HG02759 (cell line): ENCODE measurements around the gene SLC39A10.
A peak's percentile ranks its signal among the peaks of the same experiment; 100 is the strongest.
"Not testable (repeated sequence)": the region's sequence is repeated elsewhere in the genome, so short reads cannot be mapped to it uniquely, and the experiment has no call there.

Source experiments
- ATAC-seq: cut with Tn5 transposase; IDR thresholded peaks from one replicate; pipeline ENCODE4 v1.9.1; 2021; ENCODE audit warnings: mild to moderate bottlenecking, moderate library complexity; ENCODE audit not compliant: unreplicated experiment

The SLC39A10 gene

DNA sequence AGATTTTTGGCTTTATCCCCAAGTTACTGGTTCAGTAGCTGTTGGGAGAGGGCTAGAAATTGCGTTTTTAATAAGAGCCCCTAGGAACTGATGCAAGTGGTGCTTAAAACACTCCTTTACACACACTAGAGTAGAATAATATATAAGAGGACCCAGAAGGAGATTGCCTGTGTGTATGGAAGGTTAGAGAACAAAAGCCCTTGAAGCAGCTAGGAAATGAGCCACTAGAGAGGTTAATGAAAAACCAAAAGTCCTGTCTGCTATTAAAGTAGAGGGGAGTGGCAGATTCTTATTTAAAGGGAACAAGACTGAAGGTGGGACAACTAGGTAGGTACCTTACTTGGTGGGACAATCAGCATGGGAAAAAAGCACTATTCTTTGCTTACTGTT lies 14.4 kb upstream of the SLC39A10 start:
- ATAC-seq: peak; percentile 42

DNA sequence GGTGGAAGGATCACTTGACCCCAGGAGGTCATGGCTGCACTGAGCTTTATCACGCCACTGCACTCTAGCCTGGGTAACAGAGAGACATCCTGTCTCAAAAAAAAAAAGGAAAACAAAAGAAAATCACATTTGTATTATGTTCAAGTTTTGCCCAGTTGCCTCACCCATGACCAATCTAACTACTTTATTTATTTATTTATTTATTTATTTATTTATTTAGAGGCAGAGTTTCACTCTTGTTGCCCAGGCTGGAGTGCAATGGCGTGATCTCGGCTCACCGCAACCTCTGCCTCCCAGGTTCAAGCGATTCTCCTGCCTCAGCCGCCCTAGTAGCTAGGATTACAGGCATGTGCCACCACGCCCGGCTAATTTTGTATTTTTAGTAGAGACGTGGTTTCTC lies 12.3 kb upstream of the SLC39A10 start:
- not testable (repeated sequence) for ATAC-seq

DNA sequence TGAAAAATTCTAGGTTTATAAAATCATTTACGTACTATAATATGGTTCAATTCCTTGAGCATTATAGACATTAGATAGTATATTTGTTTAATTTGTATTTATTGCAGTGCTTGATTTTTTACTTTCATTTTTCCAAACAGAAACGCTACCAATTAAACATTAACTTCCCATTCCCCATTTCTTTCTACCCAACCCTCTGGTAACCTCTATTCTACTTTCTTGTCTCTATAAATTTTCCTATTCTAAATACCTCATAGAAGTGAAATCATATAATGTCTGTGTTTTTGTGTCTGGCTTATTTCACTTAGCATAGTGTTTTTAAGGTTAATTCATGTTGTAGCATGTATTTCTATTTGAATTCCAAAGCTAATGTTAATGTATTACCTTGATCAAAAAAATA lies 11.6 kb upstream of the SLC39A10 start:
- ATAC-seq: no peak

DNA sequence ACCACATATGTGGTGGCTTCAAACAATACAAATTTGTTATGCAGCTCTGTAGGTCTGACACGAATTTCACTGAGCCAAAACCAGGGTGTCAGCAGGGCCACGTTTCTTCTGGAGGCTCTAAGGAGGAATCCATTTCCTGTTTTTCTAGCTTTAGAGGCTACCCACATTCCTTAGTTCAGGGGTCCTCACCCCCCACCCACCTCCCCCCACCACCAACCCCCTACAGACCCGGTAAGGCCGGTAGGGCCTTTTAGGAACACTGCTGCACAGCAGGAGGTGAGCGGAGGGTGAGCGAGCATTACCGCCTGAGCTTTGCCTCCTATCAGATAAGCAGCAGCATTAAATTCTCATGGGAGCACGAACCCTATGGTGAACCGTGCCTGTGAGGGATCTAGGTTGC lies 10.6 kb upstream of the SLC39A10 start:
- ATAC-seq: no peak

DNA sequence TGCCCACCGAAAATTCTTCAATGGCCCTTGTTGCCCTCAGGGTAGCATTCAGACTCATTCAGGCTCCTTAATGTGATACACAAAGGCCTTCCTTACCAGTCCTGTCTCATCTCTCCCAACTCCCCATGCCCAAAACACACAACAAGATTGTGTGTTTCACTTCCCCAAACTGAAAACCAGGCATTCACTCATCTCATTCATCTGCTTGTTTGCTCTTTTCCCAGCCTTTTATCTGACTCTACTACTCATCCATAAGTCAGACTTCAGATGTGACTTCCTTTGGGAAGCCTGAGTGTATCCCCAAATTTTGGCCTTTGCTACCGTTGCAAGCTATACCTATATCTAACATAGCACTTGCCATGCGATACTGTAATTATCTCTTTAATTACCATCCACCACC lies 9.7 kb upstream of the SLC39A10 start:
- ATAC-seq: no peak

DNA sequence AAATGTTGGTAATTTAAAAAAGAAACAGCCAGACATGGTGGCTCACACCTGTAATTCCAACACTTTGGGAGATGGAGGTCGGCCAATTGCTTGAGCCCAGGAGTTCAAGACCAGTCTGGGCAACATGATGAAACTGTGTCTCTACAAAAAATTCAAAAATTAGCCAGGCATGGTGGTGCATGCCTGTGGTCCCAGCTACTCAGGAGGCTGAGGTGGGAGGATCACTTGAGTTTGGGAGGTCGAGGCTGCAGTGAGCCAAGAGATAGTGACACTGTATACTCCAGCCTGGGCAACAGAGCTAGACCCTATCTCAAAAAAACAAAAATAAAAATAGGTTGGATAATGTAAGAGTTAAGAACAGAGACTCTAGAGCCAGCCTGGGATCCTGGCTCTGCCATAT lies 8.7 kb upstream of the SLC39A10 start:
- not testable (repeated sequence) for ATAC-seq

DNA sequence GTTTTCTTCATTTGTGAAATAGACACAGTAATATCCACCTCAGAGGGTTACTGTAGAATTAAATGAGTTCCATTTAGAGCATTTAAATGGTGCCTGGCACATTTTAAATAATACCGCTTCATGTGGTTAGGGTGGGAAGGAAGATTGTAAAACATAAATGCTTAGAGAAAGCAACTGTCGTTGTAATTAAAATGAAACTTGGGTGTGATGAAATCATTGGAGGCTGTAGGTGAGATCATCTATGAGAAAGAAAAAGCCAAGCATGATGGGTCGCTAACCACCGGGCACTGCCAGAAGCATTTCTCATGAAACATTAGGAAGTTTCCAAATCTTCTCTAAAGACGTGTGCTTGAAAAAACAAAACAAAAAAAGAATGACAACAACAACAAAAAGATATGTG lies 8.2 kb upstream of the SLC39A10 start:
- ATAC-seq: no peak

DNA sequence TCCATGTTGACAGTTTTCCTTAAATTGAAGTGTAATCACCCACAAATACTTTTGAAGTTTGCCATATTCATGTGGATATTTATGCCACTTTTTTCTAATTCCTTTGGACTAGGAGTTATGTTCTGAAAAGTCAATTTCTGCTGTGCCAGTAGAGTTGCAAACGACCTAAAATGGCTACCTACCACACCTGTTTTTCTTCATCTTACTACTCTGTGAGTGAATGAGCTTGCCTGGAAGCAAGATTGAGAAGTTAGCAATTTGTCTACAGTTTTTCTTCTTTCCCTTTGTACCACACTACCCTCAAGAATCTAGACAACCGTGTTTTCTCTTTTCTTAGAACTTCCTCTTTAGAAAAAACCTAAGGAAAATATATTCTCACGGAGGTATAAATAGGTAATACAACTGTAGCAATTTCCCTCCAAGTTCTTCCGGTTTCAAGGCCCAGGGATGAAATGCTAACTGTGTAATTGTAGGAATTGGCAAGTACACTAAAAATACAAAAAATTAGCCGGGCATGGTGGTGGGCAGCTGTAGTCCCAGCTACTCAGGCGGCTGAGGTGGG lies 7.3 kb upstream of the SLC39A10 start:
- ATAC-seq: peak; percentile 25

DNA sequence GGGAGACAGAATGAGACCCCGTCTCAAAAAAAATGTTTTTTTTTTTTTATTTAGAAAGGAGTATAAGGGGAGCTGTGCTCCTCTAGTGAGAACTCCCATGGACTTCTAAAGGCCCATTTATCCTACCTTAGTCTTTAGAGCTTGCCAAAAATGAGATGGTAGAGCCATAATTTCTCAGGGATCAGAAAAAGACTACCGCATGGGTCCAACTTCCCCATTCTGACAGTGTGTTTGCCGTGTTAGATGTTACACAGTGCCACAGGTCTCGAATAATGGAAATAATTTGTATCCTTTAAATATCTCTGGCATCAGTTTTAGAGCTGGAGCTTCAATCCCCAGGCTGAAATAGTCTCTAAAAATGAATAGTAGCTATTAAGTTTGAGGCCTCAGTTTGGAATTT lies 6.0 kb upstream of the SLC39A10 start:
- ATAC-seq: no peak

DNA sequence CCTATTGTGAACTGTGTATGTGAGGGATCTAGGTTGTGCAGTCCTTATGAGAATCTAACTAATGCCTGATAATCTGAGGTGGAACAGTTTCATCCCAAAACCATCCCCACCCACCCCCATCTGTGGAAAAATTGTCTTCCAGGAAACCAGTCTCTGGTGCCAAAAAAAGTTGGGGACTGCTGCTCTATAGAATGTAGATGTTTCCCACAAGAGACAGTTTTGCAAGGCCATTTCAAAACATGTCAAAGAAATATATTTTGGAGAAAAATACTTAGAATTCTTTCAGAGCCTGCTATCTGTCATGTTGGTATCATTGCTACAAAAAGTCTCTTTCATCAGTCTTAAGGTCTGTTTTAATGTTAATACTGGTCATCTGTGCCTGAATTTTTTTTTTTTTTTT lies 4.1 kb upstream of the SLC39A10 start:
- no peak for ATAC-seq

DNA sequence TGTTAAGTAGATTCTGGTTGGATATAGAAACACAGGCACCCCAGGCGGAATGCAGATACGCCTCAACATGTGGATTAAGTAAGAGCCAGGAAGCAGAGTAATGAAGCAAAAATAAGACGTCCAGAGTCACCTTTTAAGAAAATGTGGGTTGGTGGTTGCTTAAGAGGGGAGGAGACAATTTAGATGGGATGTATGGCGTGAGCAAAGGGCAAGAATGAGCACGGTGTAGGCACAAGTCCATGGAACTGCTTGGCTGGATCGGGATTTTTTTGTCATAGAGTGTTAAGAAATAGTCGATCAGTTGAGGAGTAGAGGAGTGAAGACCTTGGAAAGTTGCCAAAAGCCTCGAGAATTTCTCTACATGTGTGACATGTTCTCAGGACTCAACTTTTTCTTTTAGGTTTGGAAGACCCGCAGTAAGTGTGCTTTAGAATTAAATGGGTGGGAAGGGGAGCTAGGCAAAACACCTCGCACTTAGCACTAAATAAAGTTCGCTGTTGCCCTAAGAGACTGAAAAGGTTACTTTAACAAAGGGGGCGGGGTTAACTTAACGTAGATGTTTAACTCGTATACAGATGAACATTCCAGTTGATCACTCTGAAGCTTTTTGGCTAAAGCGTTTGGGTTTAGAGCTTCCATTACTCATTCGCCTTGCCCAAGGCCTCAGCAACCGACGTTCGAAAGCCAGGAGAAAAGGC lies 716 bp upstream of the SLC39A10 start:
- ATAC-seq: no peak

DNA sequence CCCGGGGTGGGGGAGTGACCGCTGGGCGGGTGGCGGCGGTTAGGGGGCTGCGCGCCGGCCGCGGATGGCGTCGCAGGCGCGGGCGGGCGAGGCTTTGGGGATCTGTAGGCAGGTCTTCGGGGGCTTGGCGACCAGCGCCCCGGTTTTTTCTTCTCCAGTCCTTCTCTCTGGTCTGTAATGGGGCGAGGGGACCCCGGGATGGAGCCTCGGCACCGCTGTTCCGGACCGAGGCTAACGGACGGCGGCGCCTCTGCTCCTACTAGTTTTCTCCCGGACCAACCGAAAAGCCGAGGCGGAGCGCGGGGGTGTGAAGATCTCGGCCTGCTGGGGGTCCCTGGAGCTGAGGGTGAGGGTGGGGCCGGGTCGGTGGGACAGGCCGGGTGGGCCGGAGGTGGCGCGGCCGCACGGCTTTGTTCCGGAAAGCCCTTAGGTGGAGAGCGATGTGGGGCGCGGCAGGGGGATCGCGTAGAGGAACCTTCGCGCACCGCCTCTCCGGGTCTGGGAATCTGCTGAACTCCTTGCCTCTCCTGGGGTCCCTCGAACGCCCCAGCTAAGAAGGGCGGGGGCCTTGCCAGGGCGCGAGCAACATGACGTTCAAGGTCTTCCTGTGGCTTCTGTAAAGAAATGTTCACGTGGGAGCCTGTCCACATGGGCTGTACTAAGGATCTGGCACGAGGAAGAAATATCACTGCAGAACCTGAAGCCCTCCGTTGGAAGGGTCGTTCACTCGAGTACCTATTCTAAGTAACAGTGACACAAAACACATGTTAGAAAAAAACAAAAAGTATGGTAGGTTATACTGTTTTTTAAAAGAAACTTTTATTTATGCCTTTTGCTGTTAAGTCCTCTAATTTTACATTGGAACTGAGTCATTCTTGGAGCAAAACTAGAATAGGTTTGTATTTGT lies 861 bp downstream of the SLC39A10 start:
- peak; percentile 31 for ATAC-seq

DNA sequence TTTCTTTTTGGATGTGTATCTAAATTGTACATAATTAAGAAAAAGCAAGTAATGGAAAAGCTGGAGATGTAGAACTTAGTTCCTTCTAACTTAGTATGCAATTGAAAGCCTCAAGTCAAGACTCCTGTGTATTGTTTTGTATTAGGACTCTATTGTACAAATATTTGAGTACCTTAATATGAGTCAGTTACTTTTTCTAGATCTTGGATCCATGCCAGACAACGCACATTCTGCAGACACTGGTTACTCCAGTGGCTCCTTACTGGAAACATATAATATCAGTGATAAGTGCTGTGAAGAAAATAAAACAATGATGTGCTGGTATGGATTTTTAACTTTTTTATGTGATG lies 1.5 kb downstream of the SLC39A10 start:
- ATAC-seq: no peak

DNA sequence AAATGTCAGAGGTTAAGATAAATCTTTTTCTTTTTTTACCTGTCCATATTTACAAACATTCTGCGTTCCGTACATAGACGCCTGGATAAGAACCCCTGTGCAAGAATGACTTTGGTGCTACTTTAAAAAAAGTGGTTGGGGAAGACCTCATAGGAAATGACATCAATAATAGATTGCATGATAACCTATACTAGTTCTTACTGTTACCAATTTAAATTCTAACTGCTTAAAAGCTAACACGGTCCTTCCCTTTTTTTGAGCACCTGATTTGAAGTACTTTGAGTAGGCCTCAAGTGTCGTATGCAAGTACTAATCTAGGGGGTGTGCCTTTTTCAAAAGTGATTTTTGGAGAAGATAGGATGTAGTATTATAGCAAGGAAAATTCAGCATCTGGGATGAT lies 2.1 kb downstream of the SLC39A10 start:
- ATAC-seq: no peak

DNA sequence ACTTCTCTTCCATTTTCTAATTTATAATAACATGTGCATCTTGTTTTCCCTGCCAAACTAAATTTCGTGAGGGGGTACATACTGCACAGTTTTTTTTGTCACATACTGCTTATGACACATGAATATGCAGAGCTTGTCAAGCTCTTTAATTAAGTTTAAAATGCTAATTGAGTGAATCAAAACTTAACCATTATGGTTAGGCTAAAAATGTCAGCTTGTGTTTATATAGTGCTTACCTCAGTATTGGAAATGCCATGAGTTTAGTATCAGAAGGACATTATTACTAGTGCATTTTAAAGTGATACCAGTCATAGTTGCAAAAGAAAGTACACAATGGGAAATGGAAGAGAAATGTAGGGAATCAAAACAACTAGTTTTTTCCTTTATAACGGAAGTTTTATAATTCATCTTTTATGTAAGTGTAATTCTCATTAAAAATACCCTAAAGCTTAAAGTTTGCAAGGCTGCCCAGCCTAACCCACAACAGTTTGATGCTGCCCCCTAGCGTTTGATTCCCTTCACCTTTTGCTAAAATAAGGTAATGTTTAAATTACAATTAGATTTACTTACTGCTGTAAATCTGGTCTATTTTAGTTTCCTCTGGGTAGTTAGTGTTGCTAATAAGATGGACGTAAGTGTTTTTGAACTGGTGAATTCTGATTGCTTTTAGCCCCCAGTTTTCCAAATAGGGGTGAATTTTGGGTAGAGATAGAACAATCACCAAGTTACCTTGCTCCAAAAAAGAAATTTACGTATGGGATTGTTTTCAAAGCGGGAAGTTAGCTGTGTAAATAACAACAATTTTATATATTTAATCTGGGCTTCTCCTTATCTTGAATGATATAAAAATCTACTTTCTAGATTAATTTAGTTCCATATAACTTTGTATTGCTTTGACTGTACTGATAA lies 3.2 kb downstream of the SLC39A10 start:
- ATAC-seq: no peak

DNA sequence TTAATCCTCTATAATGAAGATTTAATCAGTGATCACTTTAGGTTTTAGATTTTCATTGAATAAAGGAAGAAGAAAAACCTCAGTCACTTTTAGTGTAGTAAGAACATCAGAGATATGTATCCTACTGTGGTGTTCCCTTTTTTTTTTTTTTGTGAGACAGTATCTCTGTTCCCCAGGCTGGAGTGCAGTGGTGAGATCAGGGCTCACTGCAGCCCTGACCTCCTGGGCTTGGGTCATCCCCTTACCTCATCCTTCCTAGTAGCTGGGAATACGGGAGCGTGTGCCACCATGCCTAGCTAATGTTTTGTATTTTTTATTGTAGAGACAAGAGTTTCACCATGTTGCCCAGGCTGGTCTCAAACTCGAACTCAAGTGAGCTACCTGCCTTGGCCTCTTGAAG lies 5.1 kb downstream of the SLC39A10 start:
- no peak for ATAC-seq

DNA sequence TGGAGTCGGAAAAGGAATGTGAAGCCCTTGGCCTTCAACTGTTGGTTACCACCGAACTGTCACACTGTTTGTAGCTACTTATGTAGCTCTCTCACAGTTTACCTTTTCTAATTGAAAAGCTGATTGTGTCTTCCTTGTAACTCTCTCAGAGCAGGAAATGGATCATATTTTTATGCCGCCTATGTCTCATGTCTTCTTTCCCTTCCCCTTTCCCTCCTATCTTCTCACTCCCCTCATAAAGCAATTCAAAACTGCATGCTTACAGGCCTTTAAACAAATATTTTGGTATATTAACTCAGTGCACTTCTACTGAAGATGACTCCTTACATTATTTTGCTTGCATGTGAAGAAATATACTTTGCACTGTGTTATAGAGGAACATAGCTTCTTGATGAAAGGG lies 6.0 kb downstream of the SLC39A10 start:
- ATAC-seq: no peak

DNA sequence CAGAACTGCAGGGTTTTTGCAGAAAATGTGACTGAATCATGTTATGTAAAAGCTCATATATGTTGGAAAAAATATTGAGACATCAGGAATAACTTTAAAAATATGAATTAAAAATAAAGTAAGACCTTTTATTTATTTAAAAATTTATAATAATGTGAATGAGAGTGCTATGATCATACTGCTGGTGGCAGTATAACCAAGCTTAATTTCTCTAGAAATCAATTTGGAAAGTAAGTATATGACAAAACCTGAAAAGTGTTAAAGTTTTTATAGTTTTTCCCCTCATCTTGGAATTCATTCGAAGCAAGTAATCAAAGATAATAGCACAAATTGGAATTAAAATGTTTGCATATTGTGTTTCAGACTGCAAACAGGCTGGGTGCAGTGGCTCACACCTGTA lies 7.5 kb downstream of the SLC39A10 start:
- no peak for ATAC-seq

DNA sequence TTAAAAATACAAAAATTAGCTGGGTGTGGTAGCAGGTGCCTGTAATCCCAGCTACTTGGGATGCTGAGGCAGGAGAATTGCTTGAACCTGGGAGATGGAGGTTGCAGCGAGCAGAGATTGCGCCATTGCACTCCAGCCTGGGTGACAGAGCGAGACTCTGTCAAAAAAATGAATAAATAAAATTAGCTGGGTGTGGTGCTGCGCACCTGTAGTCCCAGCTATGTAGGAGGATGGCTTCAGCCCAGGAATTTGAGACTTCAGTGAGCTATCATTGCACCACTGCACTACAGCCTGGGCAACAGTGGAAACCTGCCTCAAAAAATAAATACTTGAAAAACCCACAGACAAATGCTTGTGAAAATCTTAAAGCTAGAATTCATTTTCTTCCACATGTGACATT lies 8.1 kb downstream of the SLC39A10 start:
- ATAC-seq: not testable (repeated sequence)

DNA sequence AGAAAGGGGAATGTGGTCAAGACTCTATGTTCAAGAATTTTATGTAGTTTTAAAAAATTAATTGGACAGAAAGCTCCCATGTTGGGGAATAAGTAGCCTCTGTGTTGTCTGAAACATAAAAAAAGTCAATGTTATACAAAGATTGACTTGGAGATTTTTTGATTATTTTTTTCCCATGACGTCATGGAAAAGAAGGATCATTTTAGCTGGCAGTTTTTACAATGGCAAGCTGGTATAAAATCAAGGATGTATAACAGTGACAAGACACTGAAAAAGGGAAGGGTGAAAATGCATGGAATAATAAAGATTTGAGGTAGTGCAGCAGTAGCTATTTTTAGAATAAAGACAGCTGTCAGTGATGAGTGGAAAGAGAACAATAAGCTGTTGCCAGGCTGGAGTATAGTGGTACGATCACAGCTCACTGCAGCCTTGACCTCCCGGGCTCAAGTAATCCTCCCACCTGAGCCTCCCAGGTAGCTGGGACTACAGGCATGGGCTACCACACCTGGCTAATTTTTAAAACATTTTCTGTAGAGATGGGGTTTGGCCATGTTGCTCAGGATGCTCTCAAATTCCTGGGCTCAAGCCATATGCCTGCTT lies 9.2 kb downstream of the SLC39A10 start:
- ATAC-seq: no peak

DNA sequence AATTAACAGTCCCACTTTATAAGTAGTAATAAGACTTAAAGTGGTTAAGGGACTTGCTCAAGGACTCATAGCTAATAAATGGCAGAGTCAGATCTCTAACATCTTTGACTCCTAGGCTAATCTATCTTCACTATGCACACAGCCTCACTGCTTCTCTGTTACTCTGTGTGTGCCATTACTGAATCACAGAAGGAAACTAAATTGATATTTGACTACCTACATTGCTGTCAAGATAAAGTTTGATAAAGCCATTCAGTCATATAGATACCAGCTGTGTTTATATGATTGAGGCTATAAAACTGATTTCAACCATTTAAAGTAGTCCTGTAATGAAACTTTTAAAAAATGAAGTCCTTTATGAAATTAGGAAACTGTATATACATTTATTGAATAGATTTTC lies 10.9 kb downstream of the SLC39A10 start:
- ATAC-seq: no peak
